Activated CD4-positive, alpha-beta memory T cell treated with anti-CD3 and anti-CD28 coated beads, Interleukin-2, amount 10 ng/mL, durations not matched to agents 7 days and 5 days (primary cell): ENCODE data around the gene ACER2. TPM values are rescaled to one million over a fixed set of nuclear protein-coding genes. Genes with fewer than 3 reads are reported as not detected.

Experiments
- CTCF ChIA-PET: fragments of 350-600 bp; sonication (Branson Sonifier 250); formaldehyde crosslinking; loops from one replicate; lab custom pipeline; 2021; ENCODE audit warnings: antibody characterized with exemption, inconsistent platforms; lab: Charles Lee
- POLR2A ChIA-PET: fragments of 350-600 bp; sonication (Branson Sonifier 250); formaldehyde crosslinking; loops from one replicate; lab custom pipeline; 2021; ENCODE audit warnings: antibody characterized with exemption; lab: Charles Lee
- DNase-seq: peaks from one replicate; pipeline ENCODE4 v3.0.0-alpha.2; 2020
- H3K27ac Mint-ChIP-seq: one replicate; pipeline ENCODE4 v1.8.0; 2021; ENCODE audit warnings: mild to moderate bottlenecking, mixed read lengths
- H3K27me3 Mint-ChIP-seq: one replicate; pipeline ENCODE4 v1.8.0; 2021; ENCODE audit warnings: mixed read lengths
- H3K36me3 Mint-ChIP-seq: one replicate; pipeline ENCODE4 v1.8.0; 2021; ENCODE audit warnings: low read depth, mixed read lengths
- H3K4me1 Mint-ChIP-seq: one replicate; pipeline ENCODE4 v1.8.0; 2021; ENCODE audit warnings: mixed read lengths
- H3K4me3 Mint-ChIP-seq: one replicate; pipeline ENCODE4 v1.8.0; 2021; ENCODE audit warnings: mild to moderate bottlenecking, mixed read lengths
- H3K9me3 Mint-ChIP-seq: one replicate; pipeline ENCODE4 v1.8.0; 2021; ENCODE audit warnings: mixed read lengths
- total RNA-seq, 2 experiments: library from RNA; stranded (reverse); gene quantifications; one replicate each; pipeline ENCODE4 v1.2.3, GENCODE V29; 2021

ACER2 gene
- total RNA-seq: 1 to 10 TPM; 3.2 to 3.3 TPM

DNA sequence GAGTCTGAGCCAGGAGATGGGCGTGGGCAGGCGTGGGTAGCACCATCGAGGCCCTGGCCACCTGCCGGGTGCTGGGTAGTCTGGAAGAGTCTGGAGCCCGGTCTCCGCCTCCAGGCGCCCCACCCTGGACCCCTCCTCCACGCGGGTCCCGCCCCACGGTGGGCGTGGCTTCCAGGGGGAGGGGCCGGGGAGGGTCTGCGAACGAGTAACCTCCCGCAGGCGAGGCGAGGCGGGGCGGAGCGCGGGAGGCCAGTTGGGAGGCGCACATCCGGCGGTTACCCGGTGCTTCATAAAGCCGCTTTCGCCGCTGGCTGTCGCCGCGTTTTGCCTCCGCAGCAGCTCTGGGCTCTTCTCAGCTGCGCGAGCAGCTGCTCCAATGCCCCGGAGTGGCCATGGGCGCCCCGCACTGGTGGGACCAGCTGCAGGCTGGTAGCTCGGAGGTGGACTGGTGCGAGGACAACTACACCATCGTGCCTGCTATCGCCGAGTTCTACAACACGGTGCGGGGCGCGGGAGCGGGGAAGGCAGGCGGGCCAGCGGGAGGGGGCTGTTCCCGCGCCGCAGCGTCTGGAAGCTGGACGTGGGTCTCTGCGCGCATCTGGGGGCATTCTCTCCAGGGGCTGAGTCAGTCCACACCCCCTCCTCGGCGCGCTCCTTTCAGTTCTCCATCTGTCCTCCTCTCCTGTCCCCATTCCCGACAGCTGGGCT is at the start of gene ACER2:
Gene ACER2 (plus strand): TSS at position 317 of the 708 bp plus-strand sequence. CDS start 76 bp downstream, at position 393.
- peaks cover 16% of the 10 kb centered on the region for H3K4me1 Mint-ChIP-seq

DNA sequence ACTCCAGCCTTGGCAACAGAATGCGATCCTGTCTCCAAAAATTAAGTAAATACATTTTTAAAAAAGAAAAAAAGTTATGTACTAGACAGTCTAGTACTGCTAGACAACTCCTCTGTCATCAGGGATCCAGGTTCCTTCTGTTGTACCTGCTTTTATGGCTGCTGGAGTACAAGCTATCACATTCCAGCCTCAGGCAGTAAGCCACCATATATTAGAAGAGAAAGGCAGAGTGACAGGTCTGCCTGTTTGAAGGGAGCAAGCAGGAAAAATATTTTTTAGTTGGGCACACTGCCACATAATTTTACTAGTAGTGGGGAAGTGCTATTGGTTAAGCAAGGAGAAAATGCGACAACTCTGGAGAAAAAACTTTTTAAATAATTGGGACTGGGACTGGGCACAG is 39.7 kb upstream of the ACER2 start:
- no peak overlapping the region for H3K4me3 Mint-ChIP-seq
- DNase-seq: no peak
- ChIA-PET POLR2A (interaction anchor here (1.7 to 1.8 kb wide), 2 partner anchors 9 to 11 kb away, joined by 5 to 10 read pairs; partner anchors contain the start of gene RPS6), CTCF (interaction anchor here (1.3 kb wide), 1 partner anchor 96 kb away, joined by 4 read pairs; no protein-coding TSS in a partner anchor)
- H3K36me3 Mint-ChIP-seq: peaks cover 44% of the 10 kb centered on the region
- no peaks in the 10 kb centered on the region for H3K27me3 Mint-ChIP-seq
- H3K4me1 Mint-ChIP-seq: peaks cover 7% of the 10 kb centered on the region
- H3K27ac Mint-ChIP-seq: no peak overlapping the region
- no peaks in the 10 kb centered on the region for H3K9me3 Mint-ChIP-seq

More for the DNA sequence above, at the start of gene ACER2:
- Mint-ChIP-seq H3K36me3 (peaks cover 2% of the 10 kb centered on the region), H3K4me3 (peak within 1 kb of the TSS; percentile 92), H3K27ac (peak within 1 kb of the TSS; percentile 67), H3K9me3 (no peaks in the 10 kb centered on the region), H3K27me3 (peaks cover 8% of the 10 kb centered on the region)
- POLR2A ChIA-PET: interaction anchor here (1.0 to 3.0 kb wide), 4 partner anchors 29 to 360 kb away, joined by 3 to 16 read pairs (median 4); partner anchors contain the start of genes RPS6 and RRAGA
- CTCF ChIA-PET: interaction anchor here (0.7 to 1.5 kb wide), 5 partner anchors 29 to 359 kb away, joined by 3 to 5 read pairs (median 4); partner anchors contain the start of genes RPS6 and RRAGA
- peak; percentile 95 for DNase-seq

DNA sequence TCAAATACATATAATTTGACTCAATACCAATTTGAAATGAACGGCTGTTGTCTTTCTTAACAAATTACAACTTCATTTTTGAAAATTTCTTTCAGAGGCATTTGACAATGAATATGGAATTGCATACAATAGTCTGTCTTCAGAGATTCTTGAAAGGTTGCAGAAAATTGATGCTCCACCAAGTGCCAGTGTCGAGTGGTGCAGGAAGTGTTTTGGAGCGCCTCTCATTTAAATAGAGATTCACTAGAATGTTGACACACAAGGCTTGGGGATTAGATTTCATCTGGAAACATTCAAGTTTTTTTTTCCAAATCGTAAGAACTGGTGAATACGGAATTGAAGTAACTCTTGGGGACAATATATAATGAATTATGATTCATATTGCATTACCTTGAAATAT is 36.9 kb upstream of the ACER2 start:
- ChIA-PET POLR2A (interaction anchor here (1.5 kb wide), 1 partner anchor 8 kb away, joined by 10 read pairs; the partner anchor contains the start of gene RPS6), CTCF (interaction anchor here (0.7 to 2.3 kb wide), 2 partner anchors 93 to 286 kb away, joined by 3 to 5 read pairs; no protein-coding TSS in a partner anchor)
- Mint-ChIP-seq H3K4me3 (no peak overlapping the region), H3K9me3 (no peaks in the 10 kb centered on the region), H3K4me1 (peaks cover 19% of the 10 kb centered on the region), H3K27ac (no peak overlapping the region), H3K27me3 (no peaks in the 10 kb centered on the region), H3K36me3 (peaks cover 53% of the 10 kb centered on the region)
- no peak for DNase-seq

DNA sequence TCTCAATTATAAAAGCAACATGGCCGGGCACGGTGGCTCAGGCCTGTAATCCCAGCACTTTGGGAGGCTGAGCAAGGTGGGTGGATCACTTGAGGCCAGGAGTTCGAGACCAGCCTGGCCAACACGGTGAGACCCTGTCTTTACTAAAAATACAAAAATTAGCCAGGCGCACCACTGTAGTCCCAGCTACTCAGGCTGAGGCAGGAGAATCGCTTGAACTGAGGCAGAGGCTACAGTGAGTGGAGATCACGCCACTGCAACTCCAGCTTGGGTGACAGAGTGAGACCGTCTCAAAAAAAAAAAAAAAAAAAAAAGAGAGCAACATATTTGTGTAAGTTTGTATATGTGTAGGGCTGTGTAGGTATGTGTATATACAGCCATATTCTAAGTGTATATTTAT is 36.2 kb upstream of the ACER2 start:
- Mint-ChIP-seq H3K27me3 (no peaks in the 10 kb centered on the region), H3K4me1 (peaks cover 25% of the 10 kb centered on the region), H3K36me3 (peaks cover 57% of the 10 kb centered on the region), H3K27ac (no peak overlapping the region), H3K4me3 (no peak overlapping the region), H3K9me3 (no peaks in the 10 kb centered on the region)
- ChIA-PET POLR2A (no interaction called here), CTCF (interaction anchor here (0.7 to 2.3 kb wide), 2 partner anchors 93 to 287 kb away, joined by 3 to 5 read pairs; no protein-coding TSS in a partner anchor)
- no peak for DNase-seq

DNA sequence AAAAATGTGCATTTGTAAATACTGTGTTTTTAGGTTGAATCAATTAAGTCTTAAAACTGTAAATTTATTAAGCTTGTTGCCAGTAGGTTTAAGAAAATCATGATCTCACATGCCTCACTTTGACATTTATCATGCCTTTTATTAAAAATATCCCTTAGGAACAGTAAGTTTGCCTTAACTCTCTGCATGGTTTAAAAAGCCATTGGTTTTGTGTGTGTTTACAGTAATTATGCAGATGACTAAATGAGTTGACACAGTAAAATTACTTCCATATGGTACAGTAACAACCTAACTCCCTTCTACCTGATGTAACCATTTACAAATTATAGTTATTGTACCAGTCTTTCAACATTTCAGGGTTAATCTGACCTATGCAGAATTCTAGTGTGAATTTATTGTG is 35.3 kb upstream of the ACER2 start:
- no peak overlapping the region for H3K4me3 Mint-ChIP-seq
- no peak for DNase-seq
- POLR2A ChIA-PET: no interaction called here
- H3K27ac Mint-ChIP-seq: peak overlapping the region; percentile 29
- CTCF ChIA-PET: no interaction called here
- no peaks in the 10 kb centered on the region for H3K27me3 Mint-ChIP-seq
- H3K9me3 Mint-ChIP-seq: no peaks in the 10 kb centered on the region
- peaks cover 32% of the 10 kb centered on the region for H3K4me1 Mint-ChIP-seq
- H3K36me3 Mint-ChIP-seq: peaks cover 59% of the 10 kb centered on the region

DNA sequence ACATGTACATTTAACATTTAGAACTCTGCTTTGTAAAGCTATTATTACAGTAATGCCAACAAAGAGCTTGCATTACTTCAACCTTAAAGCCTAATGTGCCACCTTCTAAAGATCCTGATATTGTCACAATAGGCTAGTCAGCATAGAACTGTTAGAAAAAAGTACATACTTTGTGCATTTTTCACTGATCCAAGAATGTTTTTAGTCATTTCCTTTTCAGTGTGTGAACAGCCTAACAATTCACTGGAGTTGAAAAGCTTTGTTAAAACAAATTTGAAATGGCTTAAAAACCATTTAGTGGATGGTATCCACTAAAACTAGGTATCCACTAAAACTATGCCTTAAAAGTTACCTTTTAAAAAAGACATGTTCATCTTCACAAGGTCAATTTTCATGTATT is 33.3 kb upstream of the ACER2 start:
- Mint-ChIP-seq H3K4me1 (peaks cover 41% of the 10 kb centered on the region), H3K9me3 (no peaks in the 10 kb centered on the region), H3K4me3 (no peak overlapping the region), H3K27me3 (no peaks in the 10 kb centered on the region), H3K36me3 (peaks cover 74% of the 10 kb centered on the region), H3K27ac (no peak overlapping the region)
- DNase-seq: no peak
- ChIA-PET POLR2A (interaction anchor here (1.2 to 2.4 kb wide), 4 partner anchors 9 to 66 kb away, joined by 3 to 8 read pairs (median 4); partner anchors contain the start of gene ACER2), CTCF (interaction anchor here (0.7 to 1.9 kb wide), 3 partner anchors 90 to 326 kb away, joined by 3 to 5 read pairs (median 3); partner anchors contain the start of gene RRAGA)

DNA sequence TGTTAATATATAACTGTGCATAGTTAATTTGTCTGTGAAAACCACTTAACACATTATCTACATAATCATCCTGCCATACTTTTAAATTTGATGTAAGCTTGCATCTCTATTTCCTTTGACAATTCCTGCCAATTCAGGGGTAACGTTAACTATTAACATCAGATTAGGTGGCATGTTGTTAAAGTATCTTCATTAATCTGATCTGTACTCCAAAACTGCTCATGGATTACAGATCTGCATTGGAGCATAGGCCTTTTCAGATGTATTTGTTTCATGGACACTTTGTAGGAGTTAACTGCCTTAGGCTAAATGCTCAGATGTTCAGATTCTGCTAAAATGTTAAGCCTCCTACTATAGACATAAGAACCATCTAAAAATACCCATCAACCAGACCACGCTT is 31.9 kb upstream of the ACER2 start:
- Mint-ChIP-seq H3K27ac (peak overlapping the region; percentile 57), H3K9me3 (no peaks in the 10 kb centered on the region), H3K4me1 (peaks cover 52% of the 10 kb centered on the region), H3K4me3 (peak overlapping the region; percentile 63), H3K27me3 (no peaks in the 10 kb centered on the region), H3K36me3 (peaks cover 79% of the 10 kb centered on the region)
- DNase-seq: no peak
- POLR2A ChIA-PET: interaction anchor here (0.9 to 2.4 kb wide), 7 partner anchors 11 to 328 kb away, joined by 3 to 8 read pairs (median 4); partner anchors contain the start of genes ACER2, DENND4C and RRAGA
- CTCF ChIA-PET: interaction anchor here (0.9 to 1.9 kb wide), 3 partner anchors 80 to 328 kb away, joined by 4 to 5 read pairs (median 5); partner anchors contain the start of gene RRAGA

DNA sequence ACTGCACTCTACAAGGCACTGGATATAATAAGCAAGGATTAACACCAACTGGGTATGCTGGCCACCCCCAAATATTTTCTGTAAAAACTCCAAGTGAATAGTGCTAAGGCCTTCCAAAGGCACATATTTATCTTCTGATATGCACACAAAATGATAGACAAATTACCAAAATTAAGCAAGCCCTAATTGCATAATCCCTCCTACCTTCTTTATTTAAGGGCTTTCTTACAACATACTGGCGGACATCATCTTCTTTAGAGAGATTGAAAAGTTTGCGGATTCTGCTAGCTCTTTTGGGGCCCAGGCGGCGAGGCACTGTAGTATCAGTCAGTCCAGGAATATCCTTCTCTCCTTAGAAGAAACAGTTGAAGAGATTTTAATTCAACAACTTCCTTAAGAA is 30.6 kb upstream of the ACER2 start:
- ChIA-PET POLR2A (interaction anchor here (1.2 to 1.7 kb wide), 5 partner anchors 9 to 195 kb away, joined by 3 to 7 read pairs (median 5); no protein-coding TSS in a partner anchor), CTCF (interaction anchor here (1.6 kb wide), 1 partner anchor 87 kb away, joined by 5 read pairs; no protein-coding TSS in a partner anchor)
- DNase-seq: no peak
- Mint-ChIP-seq H3K36me3 (peaks cover 73% of the 10 kb centered on the region), H3K4me1 (peaks cover 54% of the 10 kb centered on the region), H3K27ac (peak overlapping the region; percentile 36), H3K9me3 (no peaks in the 10 kb centered on the region), H3K27me3 (no peaks in the 10 kb centered on the region), H3K4me3 (peak overlapping the region; percentile 91)

DNA sequence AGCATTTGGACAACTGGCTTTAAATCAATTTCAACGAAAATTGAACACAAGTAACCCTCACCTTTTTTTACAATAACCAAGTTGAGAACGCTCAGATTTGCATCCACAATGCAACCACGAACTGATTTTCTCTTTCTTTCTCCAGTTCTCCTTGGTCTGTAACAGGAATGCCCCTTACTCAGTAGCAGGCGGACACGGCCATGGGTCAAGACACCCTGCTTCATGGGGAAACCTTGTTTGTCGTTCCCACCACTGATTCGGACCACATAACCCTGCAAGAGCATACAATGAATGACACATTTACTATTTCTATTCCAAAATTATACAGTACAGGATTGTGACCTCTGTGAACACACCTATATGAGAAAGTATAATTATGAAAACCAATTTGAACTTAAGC is 30.2 kb upstream of the ACER2 start:
- ChIA-PET CTCF (no interaction called here), POLR2A (interaction anchor here (1.2 to 2.3 kb wide), 11 partner anchors 9 to 329 kb away, joined by 3 to 27 read pairs (median 7); partner anchors contain the start of genes ACER2 and RRAGA)
- H3K27ac Mint-ChIP-seq: peak overlapping the region; percentile 89
- H3K36me3 Mint-ChIP-seq: peaks cover 68% of the 10 kb centered on the region
- peak overlapping the region; percentile 91 for H3K4me3 Mint-ChIP-seq
- no peaks in the 10 kb centered on the region for H3K9me3 Mint-ChIP-seq
- H3K4me1 Mint-ChIP-seq: peaks cover 52% of the 10 kb centered on the region
- H3K27me3 Mint-ChIP-seq: no peaks in the 10 kb centered on the region
- no peak for DNase-seq

DNA sequence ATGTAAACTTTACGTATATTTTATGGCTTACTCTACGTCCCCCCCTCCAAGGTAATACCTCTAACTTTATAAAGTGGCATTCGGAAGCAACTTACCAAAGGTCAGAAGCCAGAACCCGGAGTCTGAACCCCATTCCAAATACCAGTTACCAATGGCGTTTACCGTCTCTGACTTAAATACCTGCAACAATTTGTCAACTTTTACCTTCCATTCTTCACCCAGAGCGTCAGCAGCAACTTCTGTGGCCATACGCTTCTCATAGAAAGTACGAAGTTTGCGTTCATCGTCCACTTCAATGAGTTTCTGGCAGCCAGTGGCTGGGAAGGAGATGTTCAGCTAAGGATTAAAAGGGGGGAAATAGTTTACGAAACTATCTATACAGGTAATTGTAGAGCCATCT is 29.5 kb upstream of the ACER2 start:
- no peak for DNase-seq
- peaks cover 50% of the 10 kb centered on the region for H3K4me1 Mint-ChIP-seq
- POLR2A ChIA-PET: interaction anchor here (0.8 to 2.3 kb wide), 33 partner anchors 8 to 1305 kb away, joined by 3 to 27 read pairs (median 5); partner anchors contain the start of genes ACER2, DENND4C, FOCAD and HAUS6
- CTCF ChIA-PET: interaction anchor here (1.2 kb wide), 1 partner anchor 86 kb away, joined by 4 read pairs; no protein-coding TSS in a partner anchor
- peak overlapping the region; percentile 89 for H3K27ac Mint-ChIP-seq
- no peaks in the 10 kb centered on the region for H3K27me3 Mint-ChIP-seq
- H3K9me3 Mint-ChIP-seq: no peaks in the 10 kb centered on the region
- peaks cover 62% of the 10 kb centered on the region for H3K36me3 Mint-ChIP-seq
- H3K4me3 Mint-ChIP-seq: peak overlapping the region; percentile 91

DNA sequence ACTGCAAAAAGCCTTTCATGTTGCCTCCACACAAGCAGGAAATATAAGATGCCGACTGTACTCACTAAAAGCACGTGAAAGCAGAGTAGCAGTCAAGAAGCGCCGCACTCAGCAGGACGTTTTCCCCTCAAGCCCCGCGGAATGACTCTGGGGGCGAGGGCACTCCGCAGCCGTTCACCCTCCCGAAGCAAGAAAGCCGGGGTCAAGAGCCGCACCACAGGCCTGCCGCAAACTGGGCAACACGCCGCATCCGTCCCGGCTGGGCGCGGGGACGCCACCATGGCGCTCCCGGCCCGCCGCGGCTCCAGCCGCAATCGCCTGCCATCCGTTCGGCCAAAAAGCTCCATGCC is 29.1 kb upstream of the ACER2 start:
- Mint-ChIP-seq H3K27ac (peak overlapping the region; percentile 89), H3K4me3 (peak overlapping the region; percentile 91), H3K27me3 (no peaks in the 10 kb centered on the region), H3K36me3 (peaks cover 58% of the 10 kb centered on the region), H3K9me3 (no peaks in the 10 kb centered on the region), H3K4me1 (peaks cover 50% of the 10 kb centered on the region)
- DNase-seq: no peak
- POLR2A ChIA-PET: interaction anchor here (0.6 to 2.3 kb wide), 39 partner anchors 9 to 1305 kb away, joined by 3 to 27 read pairs (median 5); partner anchors contain the start of genes ACER2, DENND4C, FOCAD and HAUS6
- CTCF ChIA-PET: interaction anchor here (0.9 to 1.2 kb wide), 4 partner anchors 29 to 331 kb away, joined by 3 to 7 read pairs (median 4); partner anchors contain the start of genes ACER2 and RRAGA

DNA sequence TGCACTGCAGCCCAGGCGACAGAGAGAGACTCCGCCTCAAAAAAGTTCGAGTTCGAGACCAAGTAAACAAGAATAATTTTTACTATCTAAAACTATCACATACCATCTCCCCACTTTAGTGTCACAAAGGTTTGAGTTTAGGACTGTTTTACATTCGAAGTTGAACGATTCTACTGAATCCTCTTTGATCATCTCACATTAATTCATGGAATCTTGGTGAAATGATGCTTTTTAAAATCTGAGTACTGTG is 28.1 kb upstream of the ACER2 start:
- peaks cover 50% of the 10 kb centered on the region for H3K36me3 Mint-ChIP-seq
- DNase-seq: no peak
- peak overlapping the region; percentile 91 for H3K4me3 Mint-ChIP-seq
- no peaks in the 10 kb centered on the region for H3K27me3 Mint-ChIP-seq
- peak overlapping the region; percentile 89 for H3K27ac Mint-ChIP-seq
- ChIA-PET CTCF (interaction anchor here (1.1 kb wide), 1 partner anchor 28 kb away, joined by 4 read pairs; the partner anchor contains the start of gene ACER2), POLR2A (interaction anchor here (0.6 to 2.3 kb wide), 20 partner anchors 10 to 331 kb away, joined by 3 to 27 read pairs (median 10); partner anchors contain the start of genes ACER2, HAUS6 and RRAGA)
- peaks cover 46% of the 10 kb centered on the region for H3K4me1 Mint-ChIP-seq
- no peaks in the 10 kb centered on the region for H3K9me3 Mint-ChIP-seq
